Large intestine (tissue), 3 donors: ENCODE data around the gene ZNF578. TPM values are rescaled to one million over a fixed set of nuclear protein-coding genes. Genes with fewer than 3 reads are reported as not detected.
"Not testable (repeated sequence)": the region's sequence is repeated elsewhere in the genome, so short reads cannot be mapped to it uniquely, and the experiment has no call there.

Source experiments
- DNase-seq, 2 donors: peaks; one replicate each; pipeline versions ENCODE4 v3.0.0 to v3.0.0-alpha.2; 2013
- H3K27ac ChIP-seq: one replicate; pipeline ENCODE4 v1.5.1; 2013; ENCODE audit warnings: low read length
- H3K27me3 ChIP-seq: 2 replicates; pipeline ENCODE4 v1.6.1; 2013; ENCODE audit warnings: low read length; ENCODE audit not compliant: control insufficient read depth, insufficient read depth
- H3K36me3 ChIP-seq: 2 replicates; pipeline ENCODE4 v1.6.1; 2013; ENCODE audit warnings: low read length; ENCODE audit not compliant: control insufficient read depth, insufficient read depth
- H3K4me1 ChIP-seq: one replicate; pipeline ENCODE4 v1.6.1; 2013; ENCODE audit warnings: low read length; ENCODE audit not compliant: control insufficient read depth, insufficient read depth
- H3K4me3 ChIP-seq: one replicate; pipeline ENCODE4 v1.5.1; 2013; ENCODE audit warnings: low read length
- H3K9me3 ChIP-seq: one replicate; pipeline ENCODE4 v1.6.1; 2013; ENCODE audit warnings: mild to moderate bottlenecking, low read depth, low read length, moderate library complexity; ENCODE audit not compliant: control insufficient read depth
- WGBS: methylation state at CpG from one replicate; pipeline ENCODE4 v1.1.5; 2013; ENCODE audit warnings: low lambda C conversion rate; ENCODE audit not compliant: insufficient coverage; 5-methylcytosine and 5-hydroxymethylcytosine counted together
- polyA plus RNA-seq: library from polyadenylated mRNA; unstranded; fragments of 120-200 nt; gene quantifications from one replicate; pipeline ENCODE4 v1.2.1, GENCODE V29; 2013

Gene ZNF578
- polyA plus RNA-seq, 1 donor: 2.6 TPM

DNA sequence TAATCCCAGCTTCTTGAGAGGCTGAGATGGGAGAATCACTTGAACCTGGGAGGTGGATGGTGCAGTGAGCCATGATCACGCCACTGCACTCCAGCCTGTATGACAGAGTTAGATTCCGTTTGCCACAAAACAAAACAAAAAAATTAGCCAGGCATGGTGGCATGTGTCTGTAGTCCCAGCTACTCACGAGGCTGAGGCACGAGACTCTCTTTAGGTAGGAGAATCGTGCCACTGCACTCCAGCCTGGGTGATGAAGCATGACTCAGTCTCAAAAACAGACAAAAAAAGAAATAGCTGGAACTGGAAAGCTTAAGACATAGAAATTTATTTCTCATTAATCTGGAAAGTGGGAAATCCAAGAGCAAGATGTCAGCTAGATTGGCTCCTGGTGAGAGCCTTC is 53.9 kb downstream of the ZNF578 start:
- WGBS: 93% methylated on average over 3 of the region's 5 CpGs
- H3K27ac ChIP-seq: no peak overlapping the region
- H3K4me1 ChIP-seq: no peaks in the 10 kb centered on the region
- no peak for DNase-seq
- peaks cover 15% of the 10 kb centered on the region for H3K9me3 ChIP-seq
- no peaks in the 10 kb centered on the region for H3K27me3 ChIP-seq
- peaks cover 2% of the 10 kb centered on the region for H3K36me3 ChIP-seq
- H3K4me3 ChIP-seq: no peak overlapping the region

GRCh38 chr19:52516191-52516590 is 62.8 kb downstream of the ZNF578 start:
- DNase-seq: no peak
- Histone ChIP-seq H3K9me3 (peaks cover 16% of the 10 kb centered on the region), H3K4me3 (no peak overlapping the region), H3K36me3 (no peaks in the 10 kb centered on the region), H3K27me3 (no peaks in the 10 kb centered on the region), H3K27ac (no peak overlapping the region), H3K4me1 (no peaks in the 10 kb centered on the region)
- WGBS: no CpG with 5 or more reads among the region's 5 CpGs

- H3K27ac ChIP-seq: no peak overlapping the region
- peaks cover 19% of the 10 kb centered on the region for H3K9me3 ChIP-seq
- H3K36me3 ChIP-seq: no peaks in the 10 kb centered on the region
- no peaks in the 10 kb centered on the region for H3K27me3 ChIP-seq
- H3K4me3 ChIP-seq: no peak overlapping the region
- no peak for DNase-seq
- no CpG with 5 or more reads among the region's 2 CpGs for WGBS
- H3K4me1 ChIP-seq: no peaks in the 10 kb centered on the region
These were observed 65.3 kb downstream of the ZNF578 start for GRCh38 chr19:52518646-52519045.

DNA sequence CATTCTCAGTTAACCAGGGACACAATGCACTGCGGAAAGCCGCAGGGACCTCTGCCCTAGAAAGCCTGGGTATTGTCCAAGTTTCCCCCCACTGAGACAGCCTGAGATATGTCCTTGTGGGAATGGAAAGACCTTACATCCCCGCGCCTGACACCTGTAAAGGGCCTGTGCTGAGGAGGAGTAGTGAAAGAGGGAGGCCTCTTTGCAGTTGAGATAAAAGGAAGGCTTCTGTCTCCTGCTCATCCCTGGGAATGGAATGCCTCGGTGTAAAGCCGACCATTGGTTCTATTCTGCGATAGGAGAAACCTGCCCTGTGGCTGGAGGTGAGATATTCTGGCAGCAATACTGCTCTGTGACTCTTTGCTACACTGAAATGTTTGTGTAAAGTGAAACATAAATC is 65.8 kb downstream of the ZNF578 start:
- H3K27me3 ChIP-seq, H3K4me1 ChIP-seq, H3K36me3 ChIP-seq, H3K27ac ChIP-seq, H3K4me3 ChIP-seq: not testable (repeated sequence)
- peaks cover 20% of the 10 kb centered on the region for H3K9me3 ChIP-seq
- WGBS: no CpG with 5 or more reads among the region's 7 CpGs
- DNase-seq: peak in 1 of 2 donors; percentile 34

DNA sequence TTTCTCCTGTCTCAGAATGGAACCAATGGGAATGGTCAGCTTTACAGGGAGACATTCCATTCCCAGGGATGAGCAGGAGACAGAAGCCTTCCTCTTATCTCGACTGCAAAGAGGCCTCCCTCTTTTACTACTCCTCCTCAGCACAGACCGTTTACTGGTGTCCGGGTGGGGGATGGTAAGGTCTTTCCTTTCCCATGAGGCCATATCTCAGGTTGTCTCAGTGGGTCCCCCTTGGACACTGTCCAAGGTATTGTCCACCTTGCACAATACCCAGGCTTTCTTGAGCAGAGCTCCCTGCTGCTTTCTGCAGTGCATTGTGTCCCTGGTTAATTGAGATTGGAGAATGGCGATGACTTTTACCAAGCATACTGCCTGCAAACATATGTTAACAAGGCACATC is 66.7 kb downstream of the ZNF578 start:
- no peaks in the 10 kb centered on the region for H3K36me3 ChIP-seq
- no peak overlapping the region for H3K27ac ChIP-seq
- no CpG with 5 or more reads among the region's 4 CpGs for WGBS
- no peak overlapping the region for H3K4me3 ChIP-seq
- peak; percentile 9 to 49 for DNase-seq
- peaks cover 16% of the 10 kb centered on the region for H3K9me3 ChIP-seq
- no peaks in the 10 kb centered on the region for H3K27me3 ChIP-seq
- H3K4me1 ChIP-seq: no peaks in the 10 kb centered on the region

DNA sequence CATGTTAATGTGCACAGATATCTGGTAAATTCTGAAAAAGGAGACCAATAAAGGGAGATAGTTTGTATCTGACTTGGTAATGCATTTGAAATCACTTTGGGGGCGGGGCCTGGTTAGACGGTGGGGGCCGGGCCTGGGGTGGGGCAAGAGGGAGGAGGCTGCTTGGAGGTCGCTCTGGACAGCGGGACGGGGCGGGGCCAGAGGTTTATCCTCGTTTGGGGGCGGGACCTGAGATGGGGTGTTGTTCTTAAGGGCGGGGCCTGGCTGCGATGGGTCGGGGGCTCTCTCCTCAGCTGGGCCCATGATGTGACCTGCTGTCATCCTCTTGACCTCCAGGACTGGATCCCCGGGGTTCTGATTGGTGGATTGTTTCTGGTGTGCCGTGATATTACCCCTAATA is 69.2 kb downstream of the ZNF578 start:
- DNase-seq: no peak
- Histone ChIP-seq H3K9me3 (peaks cover 25% of the 10 kb centered on the region), H3K27ac (no peak overlapping the region)

GRCh38 chr19:52524086-52524485 is 70.7 kb downstream of the ZNF578 start:
- H3K27me3 ChIP-seq: no peaks in the 10 kb centered on the region
- 100% methylated on average over 3 of the region's 20 CpGs for WGBS
- no peak for DNase-seq
- peaks cover 14% of the 10 kb centered on the region for H3K4me1 ChIP-seq
- no peak overlapping the region for H3K4me3 ChIP-seq
- peaks cover 25% of the 10 kb centered on the region for H3K9me3 ChIP-seq
- no peaks in the 10 kb centered on the region for H3K36me3 ChIP-seq
- H3K27ac ChIP-seq: no peak overlapping the region

More for the DNA sequence above, 69.2 kb downstream of the ZNF578 start:
- Histone ChIP-seq H3K4me3 (no peak overlapping the region), H3K4me1 (peaks cover 4% of the 10 kb centered on the region), H3K36me3 (no peaks in the 10 kb centered on the region), H3K27me3 (no peaks in the 10 kb centered on the region)
- WGBS: 100% methylated on average over 1 of the region's 14 CpGs

GRCh38 chr19:52527134-52527955 is 74.0 kb downstream of the ZNF578 start, which contains the start of gene ZNF808:
Gene ZNF808 (plus strand): TSS chr19:52527668. CDS start chr19:52543285, 15,617 bp downstream.
- no peaks in the 10 kb centered on the region for H3K36me3 ChIP-seq
- H3K27ac ChIP-seq: peak within 1 kb of the TSS; percentile 99
- H3K4me3 ChIP-seq: peak within 1 kb of the TSS; percentile 75
- H3K9me3 ChIP-seq: peaks cover 25% of the 10 kb centered on the region
- peaks cover 15% of the 10 kb centered on the region for H3K4me1 ChIP-seq
- peak; percentile 88 to 95 for DNase-seq
- no peaks in the 10 kb centered on the region for H3K27me3 ChIP-seq
- WGBS: no CpG with 5 or more reads among the region's 54 CpGs

- no peaks in the 10 kb centered on the region for H3K36me3 ChIP-seq
These were observed 74.6 kb downstream of the ZNF578 start for GRCh38 chr19:52527956-52528351.

GRCh38 chr19:52532480-52532879 is 79.1 kb downstream of the ZNF578 start:
- H3K9me3 ChIP-seq: no peaks in the 10 kb centered on the region
- DNase-seq: no peak
- no peak overlapping the region for H3K27ac ChIP-seq
- H3K4me3 ChIP-seq: no peak overlapping the region
- H3K36me3 ChIP-seq: peaks cover 4% of the 10 kb centered on the region
- H3K27me3 ChIP-seq: no peaks in the 10 kb centered on the region
- WGBS: no CpG with 5 or more reads among the region's 2 CpGs
- peaks cover 11% of the 10 kb centered on the region for H3K4me1 ChIP-seq

More at GRCh38 chr19:52527956-52528351, 74.6 kb downstream of the ZNF578 start:
- H3K27me3 ChIP-seq: no peaks in the 10 kb centered on the region
- peaks cover 20% of the 10 kb centered on the region for H3K9me3 ChIP-seq
- WGBS: 0% methylated on average over 5 of the region's 25 CpGs
- H3K4me1 ChIP-seq: peaks cover 15% of the 10 kb centered on the region
- DNase-seq: peak in 1 of 2 donors; percentile 9
- H3K27ac ChIP-seq: peak overlapping the region; percentile 92
- H3K4me3 ChIP-seq: peak overlapping the region; percentile 75

DNA sequence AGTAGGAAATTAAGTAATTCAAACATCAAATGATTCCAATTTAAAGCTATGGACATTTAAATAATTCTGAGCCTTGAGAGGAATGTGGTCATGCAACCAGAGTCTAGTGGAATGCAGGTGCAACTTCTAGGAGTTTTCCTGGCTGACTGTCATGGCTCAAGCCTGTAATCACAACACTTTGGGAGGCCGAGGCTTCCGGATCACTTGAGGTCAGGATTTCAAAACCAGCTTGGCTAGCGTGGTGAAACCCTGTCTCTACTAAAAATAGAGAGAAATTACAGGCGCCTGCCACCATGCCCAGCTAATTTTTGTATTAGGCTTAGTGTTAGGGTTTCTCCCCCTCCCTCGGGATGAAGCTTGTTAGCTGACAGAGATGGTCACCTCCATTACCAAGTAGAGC is 80.5 kb downstream of the ZNF578 start:
- no peak overlapping the region for H3K4me3 ChIP-seq
- H3K4me1 ChIP-seq: peaks cover 3% of the 10 kb centered on the region
- no peaks in the 10 kb centered on the region for H3K27me3 ChIP-seq
- no CpG with 5 or more reads among the region's 5 CpGs for WGBS
- peaks cover 4% of the 10 kb centered on the region for H3K36me3 ChIP-seq
- no peak for DNase-seq
- H3K9me3 ChIP-seq: no peaks in the 10 kb centered on the region
- no peak overlapping the region for H3K27ac ChIP-seq
